ENCODE results near the gene ENOSF1.
"Not testable (repeated sequence)": the region's sequence is repeated elsewhere in the genome, so short reads cannot be mapped to it uniquely, and the experiment has no call there.

Gene ENOSF1

GRCh38 chr18:706405-706804 is 6.0 kb downstream of the ENOSF1 start:
- no peak for FAIRE-seq

DNA sequence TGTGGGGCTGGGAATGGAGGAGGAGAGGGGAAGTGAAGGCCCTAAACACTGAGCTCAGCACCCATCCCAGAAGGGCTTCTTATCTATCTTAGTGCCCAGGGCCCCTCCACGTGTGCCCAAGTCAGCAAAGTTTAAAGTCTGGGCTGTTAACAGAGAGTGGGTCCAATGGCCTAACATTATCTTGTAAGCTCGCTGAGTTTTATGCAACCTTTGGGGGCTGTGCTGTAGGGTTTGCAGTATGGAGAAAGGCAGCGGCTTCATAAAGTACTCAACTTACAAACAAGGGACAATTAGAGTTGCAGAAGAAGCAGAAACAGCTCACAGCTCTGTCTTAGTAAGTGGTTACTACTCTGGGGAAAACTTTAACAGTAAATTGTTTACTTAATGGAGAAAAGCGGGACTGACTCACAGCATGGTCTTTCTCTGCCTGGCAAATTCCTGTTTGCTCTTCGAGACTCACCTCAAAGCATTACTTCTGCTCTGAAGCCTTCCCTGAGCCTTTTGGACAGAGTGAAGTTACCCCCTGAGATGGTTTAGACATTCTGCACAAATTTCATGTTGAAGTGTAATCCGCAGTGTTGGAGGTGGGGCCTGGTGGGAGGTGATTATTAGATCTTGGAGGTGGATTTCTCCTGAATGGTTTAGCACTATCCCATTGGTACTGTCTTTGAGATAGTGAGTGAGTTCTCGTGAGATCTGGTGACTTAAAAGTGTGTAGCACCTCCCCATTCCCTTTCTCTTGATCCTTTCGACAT is 9.0 kb downstream of the ENOSF1 start:
- no peak for FAIRE-seq

DNA sequence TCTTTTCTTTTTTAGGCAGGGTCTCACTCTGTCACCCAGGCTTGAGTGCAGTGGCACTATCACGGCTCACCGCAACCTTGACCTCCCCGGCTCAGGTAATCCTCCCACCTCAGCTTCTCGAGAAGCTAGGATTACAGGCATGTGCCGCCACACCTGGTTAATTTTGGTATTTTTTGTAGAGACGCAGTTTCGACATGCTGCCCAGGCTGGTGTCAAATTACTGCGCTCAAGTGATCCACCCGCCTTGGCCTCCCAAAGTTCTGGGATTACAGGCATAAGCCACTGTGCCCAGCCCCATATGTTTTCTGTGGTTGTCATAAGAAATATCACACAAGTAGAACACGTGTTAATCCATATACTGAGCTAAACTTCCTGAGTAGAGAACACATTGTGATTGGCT is 14.6 kb downstream of the ENOSF1 start:
- no peak for FAIRE-seq

DNA sequence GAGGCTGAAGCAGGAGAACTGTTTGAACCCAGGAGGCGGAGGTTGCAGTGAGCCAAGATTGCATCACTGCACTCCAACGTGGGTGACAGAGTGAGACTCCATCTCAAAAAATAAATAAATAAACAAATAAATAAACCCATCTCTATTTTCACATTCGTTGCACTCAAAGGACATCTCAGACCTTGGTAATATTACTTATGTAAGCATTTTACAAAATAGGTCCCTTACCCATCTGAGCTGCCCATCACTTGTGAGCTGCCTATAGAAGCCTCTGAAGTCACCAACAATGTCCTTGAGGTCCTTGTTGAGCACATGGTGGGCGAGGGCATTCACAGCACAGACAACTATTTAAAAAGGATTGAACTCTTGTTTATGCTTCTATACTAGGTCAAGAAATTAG is 15.4 kb downstream of the ENOSF1 start:
- no peak for FAIRE-seq

DNA sequence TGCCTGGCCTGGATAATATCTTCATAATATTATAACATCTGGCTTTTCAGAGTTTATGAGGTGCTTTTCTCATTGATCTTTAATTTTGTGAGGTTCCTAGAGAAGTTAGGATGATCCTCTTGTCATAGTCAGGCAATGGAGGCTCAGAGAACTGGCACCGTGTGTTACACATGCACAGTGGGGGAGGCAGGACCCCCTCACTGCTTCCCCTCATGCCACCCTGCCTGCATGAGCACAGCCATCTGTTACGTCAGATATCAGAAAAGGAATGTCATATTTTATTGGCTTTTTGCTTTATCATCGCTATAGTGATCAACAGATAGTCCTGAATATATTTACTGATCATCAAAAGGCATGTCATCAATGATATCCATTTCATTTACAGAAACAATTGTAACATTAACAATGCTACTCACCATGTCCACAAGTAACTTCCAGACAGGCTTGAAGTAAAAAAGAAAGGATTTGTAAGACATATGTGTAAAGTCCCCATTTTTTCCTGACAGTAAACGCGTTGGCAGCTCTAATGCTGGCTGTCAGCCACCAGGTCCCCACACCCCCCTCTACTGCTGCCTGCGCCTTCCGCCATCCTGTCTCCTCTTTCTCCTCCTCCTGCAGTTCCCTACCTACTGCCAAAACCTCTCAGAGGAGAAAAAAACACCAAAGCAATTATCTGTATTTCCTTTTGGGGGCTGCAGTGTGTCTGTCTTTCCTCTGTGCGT is 18.8 kb downstream of the ENOSF1 start:
- FAIRE-seq = no peak

- no peak for FAIRE-seq
Measured at GRCh38 chr18:692824-693223, 19.6 kb downstream of the ENOSF1 start.

GRCh38 chr18:688323-688722 is 24.1 kb downstream of the ENOSF1 start:
- no peak for FAIRE-seq

GRCh38 chr18:686339-687111 is 25.9 kb downstream of the ENOSF1 start:
- no peak for FAIRE-seq

- no peak for FAIRE-seq
Measured at GRCh38 chr18:685438-685837, 27.0 kb downstream of the ENOSF1 start.

DNA sequence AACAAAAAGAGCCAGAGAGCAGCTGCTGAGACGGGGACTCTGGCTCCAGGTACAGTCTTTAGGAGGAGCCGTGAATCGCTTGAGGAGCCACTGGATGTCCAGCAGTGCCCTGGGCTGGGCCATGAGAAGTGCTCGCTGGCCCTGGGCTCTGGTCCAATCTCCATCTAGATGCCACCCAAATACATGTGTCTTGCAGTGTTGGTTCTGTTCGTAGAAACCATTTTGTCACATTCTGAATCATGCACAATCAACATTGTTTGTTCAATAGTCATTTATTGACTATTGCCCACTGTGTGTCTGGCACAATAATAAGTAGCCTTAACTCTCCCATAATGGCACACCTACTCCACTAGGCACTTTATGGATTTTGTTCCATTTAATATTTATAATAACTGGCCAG is 28.9 kb downstream of the ENOSF1 start:
- FAIRE-seq = no peak

- no peak for FAIRE-seq
Measured at GRCh38 chr18:682833-683232, 29.6 kb downstream of the ENOSF1 start.

DNA sequence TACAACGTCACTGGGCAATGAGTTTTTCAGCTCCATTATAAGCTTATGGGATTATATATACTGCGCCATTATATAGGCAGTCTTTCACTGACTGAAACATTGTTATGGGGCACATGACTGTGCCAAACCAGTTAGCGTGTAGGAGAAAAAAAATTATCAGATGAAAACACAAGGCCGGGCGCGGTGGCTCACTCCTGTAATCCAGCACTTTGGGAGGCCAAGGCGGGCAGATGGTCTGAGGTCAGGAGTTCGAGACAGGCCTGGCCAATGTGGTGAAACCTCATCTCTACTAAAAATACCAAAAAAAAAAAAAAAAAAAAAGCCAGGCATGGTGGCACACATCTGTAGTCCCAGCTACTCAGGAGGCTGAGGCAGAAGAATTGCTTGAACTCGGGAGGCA is 30.0 kb downstream of the ENOSF1 start:
- FAIRE-seq = not testable (repeated sequence)

DNA sequence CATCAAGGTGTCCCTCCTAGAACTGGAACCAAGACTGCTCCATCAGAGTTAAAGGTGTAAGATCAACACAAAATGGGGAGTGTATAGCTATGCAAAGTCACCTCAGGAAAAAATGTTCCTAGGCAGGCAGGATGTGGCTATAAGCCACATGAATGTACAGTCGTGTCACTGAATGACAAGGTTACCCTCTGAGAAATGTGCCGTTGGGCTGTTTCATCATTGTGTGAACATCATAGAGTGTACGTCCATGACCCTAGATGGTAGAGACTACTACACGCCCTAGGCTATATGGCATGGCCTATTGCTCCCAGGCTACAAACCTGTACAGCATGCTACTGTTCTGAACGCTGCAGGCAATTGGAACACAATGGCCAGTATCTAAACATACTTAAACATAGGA is 30.4 kb downstream of the ENOSF1 start:
- FAIRE-seq = no peak

DNA sequence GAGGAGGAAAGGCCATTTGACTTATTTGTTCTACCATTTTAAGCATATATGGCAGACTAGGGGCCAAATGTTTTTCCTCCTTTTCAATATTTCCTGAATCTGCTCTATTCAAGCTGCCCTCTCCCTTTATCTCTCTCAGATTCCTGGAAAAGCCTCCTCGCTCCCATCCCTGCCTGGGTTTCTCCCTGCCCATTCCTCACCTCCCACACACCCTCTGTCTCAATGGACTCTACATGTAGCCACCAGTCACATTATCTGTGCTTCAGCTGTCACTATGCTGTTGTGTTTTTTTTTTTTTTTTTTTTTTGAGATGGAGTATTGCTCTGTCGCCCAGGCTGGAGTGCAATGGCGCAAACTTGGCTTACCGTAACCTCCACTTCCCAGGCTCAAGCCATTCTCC is 32.0 kb downstream of the ENOSF1 start:
- no peak for FAIRE-seq

GRCh38 chr18:679516-679915 is 32.9 kb downstream of the ENOSF1 start:
- no peak for FAIRE-seq

DNA sequence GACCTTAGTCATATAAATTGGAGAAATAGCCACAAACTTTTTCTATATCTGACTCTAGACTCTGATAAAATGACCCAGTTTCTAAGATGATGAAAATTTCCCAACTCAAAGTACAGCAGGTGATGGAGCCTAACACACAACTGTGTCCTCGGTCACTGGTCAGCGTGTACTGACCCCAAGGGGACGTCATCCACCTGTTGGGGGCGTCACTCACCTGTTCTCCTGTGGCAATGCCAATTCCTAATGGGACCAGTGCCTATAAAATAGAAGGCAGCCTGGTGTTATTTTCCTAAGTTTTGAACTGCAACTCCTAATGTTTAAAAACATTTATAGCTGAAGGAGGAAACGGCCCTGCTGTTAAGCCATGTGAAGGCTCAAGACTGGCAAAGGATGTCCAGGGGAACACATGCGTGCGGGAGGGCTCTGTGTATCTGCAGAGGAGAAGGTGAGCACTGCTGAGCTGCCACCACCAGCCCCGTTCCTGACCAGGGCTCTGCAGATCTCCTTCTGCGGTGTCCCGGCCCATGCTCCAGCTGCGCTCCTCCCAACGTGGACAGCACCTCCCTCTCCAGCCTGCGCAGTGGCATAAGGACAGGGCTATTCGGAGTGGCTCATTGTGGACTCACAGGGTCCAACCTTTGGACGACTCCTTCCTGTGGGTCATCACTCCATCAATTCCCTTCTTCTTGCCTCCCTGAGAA is 33.8 kb downstream of the ENOSF1 start:
- no peak for FAIRE-seq

DNA sequence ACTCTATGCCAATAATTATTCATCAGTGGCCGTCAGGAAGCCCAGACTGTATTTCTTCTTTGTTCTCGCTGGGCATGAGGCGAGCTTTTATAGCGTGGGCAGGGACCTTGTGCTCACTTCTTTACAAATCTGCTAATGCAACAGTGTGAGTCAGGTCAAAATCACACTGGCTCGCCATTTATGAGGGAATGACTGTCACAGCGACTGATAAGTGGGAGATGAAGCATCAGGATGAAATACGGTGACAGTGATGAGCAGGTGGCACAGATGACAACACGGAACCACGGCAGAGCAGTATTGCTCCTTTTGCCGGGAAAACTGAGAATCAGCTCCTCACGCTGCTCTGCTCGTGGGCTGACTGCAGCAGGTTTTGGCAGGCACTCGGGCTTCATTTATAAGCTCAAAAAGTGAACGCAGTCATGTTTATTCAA is 34.5 kb downstream of the ENOSF1 start:
- FAIRE-seq = no peak

DNA sequence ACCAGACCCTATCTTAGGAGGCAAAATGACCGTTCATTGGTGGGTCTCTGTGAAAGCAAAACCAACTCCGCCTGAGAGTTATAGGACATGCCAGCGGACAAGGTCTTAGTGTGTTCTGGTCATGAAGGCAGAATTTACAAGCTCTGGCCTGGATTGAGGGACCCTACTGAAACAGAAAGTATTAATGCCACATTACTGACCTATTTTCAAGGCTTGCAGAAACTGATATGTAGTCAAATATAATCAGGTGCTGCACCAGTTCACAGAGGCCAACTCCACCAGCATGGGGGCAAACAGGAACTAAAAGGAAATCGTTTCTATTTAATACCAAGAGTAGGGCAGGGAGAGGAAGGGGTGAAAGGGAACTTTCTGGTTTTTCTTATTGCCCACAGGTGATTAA is 35.3 kb downstream of the ENOSF1 start:
- no peak for FAIRE-seq

GRCh38 chr18:676736-677135 is 35.7 kb downstream of the ENOSF1 start:
- FAIRE-seq = no peak

- FAIRE-seq = no peak
Measured at GRCh38 chr18:676069-676468, 36.4 kb downstream of the ENOSF1 start.

DNA sequence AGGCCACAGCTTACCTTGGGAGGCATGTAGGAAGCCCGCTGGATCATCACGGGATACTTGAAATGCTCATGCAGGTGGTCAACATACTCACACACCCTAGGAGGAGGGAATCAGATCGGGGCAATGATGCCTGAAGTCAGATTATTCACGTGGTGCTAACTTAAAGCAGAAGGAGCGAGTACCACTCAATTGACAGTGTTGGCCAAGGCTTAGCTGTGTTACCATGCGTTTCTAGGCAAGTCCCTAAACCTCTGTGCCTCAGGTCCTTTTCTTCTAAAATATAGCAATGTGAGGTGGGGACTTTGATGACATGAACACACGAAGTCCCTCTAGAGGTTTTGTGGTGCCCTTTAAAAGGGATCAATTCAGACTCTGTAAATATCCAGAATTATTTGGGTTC is 37.1 kb downstream of the ENOSF1 start:
- FAIRE-seq = no peak

DNA sequence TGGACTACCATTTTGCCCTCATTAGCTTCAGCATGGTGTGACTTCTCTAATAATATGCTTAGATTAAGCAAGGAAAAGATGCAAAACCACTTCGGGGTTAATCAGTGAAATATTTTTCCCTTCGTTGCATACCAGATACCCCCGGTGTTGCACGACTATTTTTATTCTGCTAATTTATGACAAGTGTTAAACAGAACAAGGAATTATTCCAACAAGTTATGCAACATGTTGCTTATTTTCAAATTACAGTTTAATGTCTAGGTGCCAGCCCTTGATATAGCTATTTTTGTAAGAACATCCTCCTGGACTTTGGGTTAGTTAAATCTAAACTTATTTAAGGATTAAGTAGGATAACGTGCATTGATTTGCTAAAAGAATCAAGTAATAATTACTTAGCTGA is 38.7 kb downstream of the ENOSF1 start:
- no peak for FAIRE-seq

GRCh38 chr18:673317-673716 is 39.1 kb downstream of the ENOSF1 start:
- no peak for FAIRE-seq
